ENCODE measurements around the gene GALNTL6.

GRCh38 chr4:172163215-172163614 lies 350.0 kb downstream of the GALNTL6 start:
- no peak for TF ChIP-seq CTCF (IDR thresholded peaks at IDR 0.05; ENCODE audit: insufficient read depth, low read depth, low read length)
- TF ChIP-seq EZH2 (IDR thresholded peaks at IDR 0.05; ENCODE audit: insufficient read depth, low read length): no peak
